SK-MEL-5 (cell line): ENCODE data around the gene RINT1. TPM values are rescaled to one million over a fixed set of nuclear protein-coding genes. Genes with fewer than 3 reads are reported as not detected.

Source experiments
- total RNA-seq: library from RNA; depleted of rRNA; stranded (reverse); fragments of >200 nt; shearing (Covaris generic); gene quantifications from 2 replicates; pipeline ENCODE4 v1.2.3, GENCODE V29; 2014; rRNA removed

Gene RINT1
- total RNA-seq, 1 experiment from 2014 or later: 9.9 TPM

Other genes with a start within 250 kb of the RINT1 start
- 59.8 and 67.1 TPM in 2 replicates for gene SRPK2, start 143.3 kb upstream of the RINT1 start, total RNA-seq
- gene PUS7, start 9.9 kb upstream of the RINT1 start, total RNA-seq: 44.9 and 52.1 TPM in 2 replicates
- not detected in 2 replicates for gene EFCAB10, start 49.3 kb downstream of the RINT1 start, total RNA-seq